Measurements from ENCODE around the gene RHD.
"Not testable (repeated sequence)": the region's sequence is repeated elsewhere in the genome, so short reads cannot be mapped to it uniquely, and the experiment has no call there.

RHD gene

DNA sequence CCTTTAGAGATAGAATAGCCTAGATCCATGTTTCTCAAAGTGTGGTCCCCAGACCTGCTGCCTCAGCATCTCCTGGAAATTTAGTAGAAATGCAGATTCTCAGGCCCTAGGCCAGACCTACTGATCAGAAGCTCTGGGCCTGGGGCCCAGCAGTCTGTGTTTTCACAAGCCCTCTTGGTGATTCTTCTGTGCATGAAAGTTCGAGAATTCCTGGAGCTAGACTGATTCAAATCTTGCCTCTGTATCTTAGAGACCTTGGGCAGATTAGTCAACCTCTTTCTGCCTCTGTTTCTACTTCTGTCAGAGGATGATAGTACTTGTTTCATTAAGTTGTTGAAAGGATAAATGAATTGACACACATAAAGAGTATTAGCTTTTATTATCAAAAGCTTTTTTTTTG lies 5.0 kb downstream of the RHD start:
- no CpG with 5 or more reads among the region's 1 CpG for WGBS (ENCODE audit: insufficient coverage)
- H3K9me3 ChIP-seq (ENCODE audit: control extremely low read depth in 1 of 5, control insufficient read depth in 4 of 5, insufficient read depth in 2 of 5, low read depth in 1 of 5, low read length in 4 of 5); H3K27me3 ChIP-seq (replicated peaks in 2 of 5; ENCODE audit: control insufficient read depth in 4 of 5, insufficient read depth in 5 of 5, low read length in 4 of 5); H3K4me1 ChIP-seq (ENCODE audit: control extremely low read depth in 1 of 4, control insufficient read depth in 4 of 4, insufficient read depth in 4 of 4, low read length in 3 of 4); POLR2A ChIA-PET; H3K36me3 ChIP-seq (ENCODE audit: control insufficient read depth in 4 of 4, insufficient read depth in 4 of 4, low read length in 3 of 4); H3K4me3 ChIP-seq (ENCODE audit: control insufficient read depth in 1 of 7, extremely low read depth in 1 of 7, insufficient read depth in 4 of 7, low read depth in 2 of 7, low read length in 6 of 7); CTCF ChIA-PET; H3K27ac ChIP-seq (ENCODE audit: insufficient read depth in 1 of 2, low read depth in 1 of 2, low read length in 2 of 2, poor library complexity in 1 of 2, severe bottlenecking in 2 of 2); DNase-seq: not testable (repeated sequence)

DNA sequence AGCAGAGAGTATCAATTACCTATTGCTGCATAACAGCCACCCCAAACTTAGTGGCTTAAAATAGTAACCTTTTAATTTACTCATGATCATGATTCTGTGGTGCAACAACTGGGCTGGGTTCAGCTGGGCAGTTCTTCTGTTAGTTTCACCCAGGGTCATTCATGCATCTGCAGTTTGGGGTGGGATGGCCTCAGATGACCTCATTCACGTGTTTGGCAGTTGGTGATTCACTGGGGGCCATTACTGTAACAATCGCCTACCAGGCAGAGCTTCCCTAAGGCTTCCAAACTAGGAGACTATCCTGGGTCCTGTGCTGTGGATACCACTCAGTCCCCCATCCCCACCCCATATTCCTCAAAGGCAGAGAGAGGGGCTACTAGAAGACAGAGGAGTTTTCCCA lies 6.0 kb downstream of the RHD start:
- POLR2A ChIA-PET; H3K27ac ChIP-seq (ENCODE audit: insufficient read depth in 1 of 2, low read depth in 1 of 2, low read length in 2 of 2, poor library complexity in 1 of 2, severe bottlenecking in 2 of 2); DNase-seq; H3K4me3 ChIP-seq (ENCODE audit: control insufficient read depth in 1 of 7, extremely low read depth in 1 of 7, insufficient read depth in 4 of 7, low read depth in 2 of 7, low read length in 6 of 7); CTCF ChIA-PET; H3K27me3 ChIP-seq (replicated peaks in 2 of 5; ENCODE audit: control insufficient read depth in 4 of 5, insufficient read depth in 5 of 5, low read length in 4 of 5); H3K36me3 ChIP-seq (ENCODE audit: control insufficient read depth in 4 of 4, insufficient read depth in 4 of 4, low read length in 3 of 4); H3K9me3 ChIP-seq (ENCODE audit: control extremely low read depth in 1 of 5, control insufficient read depth in 4 of 5, insufficient read depth in 2 of 5, low read depth in 1 of 5, low read length in 4 of 5); H3K4me1 ChIP-seq (ENCODE audit: control extremely low read depth in 1 of 4, control insufficient read depth in 4 of 4, insufficient read depth in 4 of 4, low read length in 3 of 4): not testable (repeated sequence)
- no CpG with 5 or more reads among the region's 2 CpGs for WGBS (ENCODE audit: insufficient coverage)

DNA sequence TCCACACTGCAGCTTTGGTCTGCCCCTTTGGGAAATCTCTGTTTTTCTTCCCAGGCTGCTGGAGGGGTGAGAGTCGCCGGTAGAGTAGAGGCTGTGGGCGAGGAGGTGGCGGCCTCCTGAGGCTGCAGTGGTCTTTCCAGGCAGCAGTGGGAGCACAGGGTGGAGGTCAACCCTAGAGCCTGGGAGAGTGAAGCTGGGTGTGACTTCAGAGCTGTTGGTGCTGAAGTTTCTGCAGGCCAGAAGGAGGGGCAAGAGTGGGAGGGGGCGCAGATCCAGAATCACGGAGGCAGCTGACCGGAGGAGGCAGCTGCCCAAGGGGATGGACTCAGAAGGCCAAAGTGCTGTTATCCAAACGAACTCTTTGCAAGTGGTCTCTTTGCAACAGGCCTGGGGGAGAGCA lies 6.5 kb downstream of the RHD start:
- H3K36me3 ChIP-seq (ENCODE audit: control insufficient read depth in 4 of 4, insufficient read depth in 4 of 4, low read length in 3 of 4); CTCF ChIA-PET; H3K9me3 ChIP-seq (ENCODE audit: control extremely low read depth in 1 of 5, control insufficient read depth in 4 of 5, insufficient read depth in 2 of 5, low read depth in 1 of 5, low read length in 4 of 5); H3K4me3 ChIP-seq (ENCODE audit: control insufficient read depth in 1 of 7, extremely low read depth in 1 of 7, insufficient read depth in 4 of 7, low read depth in 2 of 7, low read length in 6 of 7); H3K27ac ChIP-seq (ENCODE audit: insufficient read depth in 1 of 2, low read depth in 1 of 2, low read length in 2 of 2, poor library complexity in 1 of 2, severe bottlenecking in 2 of 2); H3K4me1 ChIP-seq (ENCODE audit: control extremely low read depth in 1 of 4, control insufficient read depth in 4 of 4, insufficient read depth in 4 of 4, low read length in 3 of 4); H3K27me3 ChIP-seq (replicated peaks in 2 of 5; ENCODE audit: control insufficient read depth in 4 of 5, insufficient read depth in 5 of 5, low read length in 4 of 5); DNase-seq; POLR2A ChIA-PET: not testable (repeated sequence)
- WGBS (ENCODE audit: insufficient coverage) = 100% methylated on average over 1 of the region's 8 CpGs

DNA sequence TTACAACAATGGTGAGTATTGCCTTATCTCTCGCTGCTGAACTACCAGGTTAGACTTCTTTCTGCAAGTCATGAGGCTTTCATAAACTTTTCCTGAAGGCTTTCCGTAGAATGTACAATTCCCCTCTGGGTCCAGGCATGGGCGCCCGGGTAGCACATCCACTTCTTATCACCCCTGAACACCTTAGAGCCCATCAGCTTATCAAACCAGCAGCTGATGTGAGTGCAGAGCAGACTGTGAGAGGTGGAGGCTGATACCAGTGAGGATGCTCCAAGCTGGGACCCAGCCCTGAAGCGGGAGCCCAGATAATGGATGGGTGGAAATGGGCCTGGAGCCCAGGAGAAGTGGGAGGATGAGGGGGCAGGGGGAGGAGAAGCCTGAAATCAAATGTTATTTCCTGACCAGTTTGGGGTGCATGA lies 7.4 kb downstream of the RHD start:
- WGBS (ENCODE audit: insufficient coverage) = no CpG with 5 or more reads among the region's 5 CpGs
- H3K27ac ChIP-seq (ENCODE audit: insufficient read depth in 1 of 2, low read depth in 1 of 2, low read length in 2 of 2, poor library complexity in 1 of 2, severe bottlenecking in 2 of 2); H3K27me3 ChIP-seq (replicated peaks in 2 of 5; ENCODE audit: control insufficient read depth in 4 of 5, insufficient read depth in 5 of 5, low read length in 4 of 5); H3K36me3 ChIP-seq (ENCODE audit: control insufficient read depth in 4 of 4, insufficient read depth in 4 of 4, low read length in 3 of 4); H3K4me1 ChIP-seq (ENCODE audit: control extremely low read depth in 1 of 4, control insufficient read depth in 4 of 4, insufficient read depth in 4 of 4, low read length in 3 of 4); CTCF ChIA-PET; POLR2A ChIA-PET; H3K4me3 ChIP-seq (ENCODE audit: control insufficient read depth in 1 of 7, extremely low read depth in 1 of 7, insufficient read depth in 4 of 7, low read depth in 2 of 7, low read length in 6 of 7); H3K9me3 ChIP-seq (ENCODE audit: control extremely low read depth in 1 of 5, control insufficient read depth in 4 of 5, insufficient read depth in 2 of 5, low read depth in 1 of 5, low read length in 4 of 5): not testable (repeated sequence)
- peak; percentile 40 to 74 (median 44) for DNase-seq

DNA sequence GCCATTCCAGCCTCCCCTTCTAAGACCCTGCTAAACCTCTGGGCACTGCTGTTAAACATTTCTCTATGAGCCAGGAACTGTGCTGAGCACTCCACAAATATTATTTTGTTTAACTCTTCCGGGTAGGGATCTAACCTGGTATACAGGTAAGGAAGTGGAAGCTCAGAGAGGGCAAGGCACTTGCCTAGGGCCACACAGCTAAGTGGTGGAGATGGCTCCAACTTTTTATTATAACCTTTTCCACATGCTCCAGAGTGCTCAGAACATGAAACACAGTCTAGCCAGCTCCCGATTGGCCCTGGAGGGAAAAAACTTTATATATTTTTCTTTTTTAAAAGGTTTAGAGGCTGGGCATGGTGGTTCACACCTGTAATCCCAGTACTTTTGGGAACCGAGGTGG lies 13.6 kb downstream of the RHD start:
- DNase-seq; H3K36me3 ChIP-seq (ENCODE audit: control insufficient read depth in 4 of 4, insufficient read depth in 4 of 4, low read length in 3 of 4); H3K27me3 ChIP-seq (replicated peaks in 2 of 5; ENCODE audit: control insufficient read depth in 4 of 5, insufficient read depth in 5 of 5, low read length in 4 of 5); H3K27ac ChIP-seq (ENCODE audit: insufficient read depth in 1 of 2, low read depth in 1 of 2, low read length in 2 of 2, poor library complexity in 1 of 2, severe bottlenecking in 2 of 2); POLR2A ChIA-PET; CTCF ChIA-PET; H3K4me1 ChIP-seq (ENCODE audit: control extremely low read depth in 1 of 4, control insufficient read depth in 4 of 4, insufficient read depth in 4 of 4, low read length in 3 of 4); H3K9me3 ChIP-seq (ENCODE audit: control extremely low read depth in 1 of 5, control insufficient read depth in 4 of 5, insufficient read depth in 2 of 5, low read depth in 1 of 5, low read length in 4 of 5); H3K4me3 ChIP-seq (ENCODE audit: control insufficient read depth in 1 of 7, extremely low read depth in 1 of 7, insufficient read depth in 4 of 7, low read depth in 2 of 7, low read length in 6 of 7): not testable (repeated sequence)
- 100% methylated on average over 2 of the region's 3 CpGs for WGBS (ENCODE audit: insufficient coverage)

DNA sequence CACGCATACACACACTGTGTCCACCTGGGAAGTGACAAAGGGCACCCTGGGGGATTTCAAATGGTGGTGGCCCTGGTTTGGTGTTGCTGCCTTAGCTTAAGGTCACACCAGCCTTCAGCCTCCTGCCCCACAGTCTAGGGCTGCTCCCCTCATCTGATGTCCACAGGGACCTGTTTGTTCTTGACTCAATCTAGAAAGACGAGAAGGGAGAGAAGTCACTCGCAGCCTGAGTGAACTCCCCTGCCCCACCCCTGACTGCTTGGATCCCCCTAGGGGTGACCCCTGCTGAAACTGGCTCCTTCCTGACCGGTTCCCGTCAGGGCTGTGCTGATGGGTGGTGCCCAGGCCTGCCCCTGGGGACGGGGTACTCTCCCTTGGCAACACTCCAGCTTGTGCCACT lies 14.9 kb downstream of the RHD start:
- POLR2A ChIA-PET; H3K27me3 ChIP-seq (replicated peaks in 2 of 5; ENCODE audit: control insufficient read depth in 4 of 5, insufficient read depth in 5 of 5, low read length in 4 of 5); H3K27ac ChIP-seq (ENCODE audit: insufficient read depth in 1 of 2, low read depth in 1 of 2, low read length in 2 of 2, poor library complexity in 1 of 2, severe bottlenecking in 2 of 2); H3K9me3 ChIP-seq (ENCODE audit: control extremely low read depth in 1 of 5, control insufficient read depth in 4 of 5, insufficient read depth in 2 of 5, low read depth in 1 of 5, low read length in 4 of 5); H3K36me3 ChIP-seq (ENCODE audit: control insufficient read depth in 4 of 4, insufficient read depth in 4 of 4, low read length in 3 of 4); H3K4me1 ChIP-seq (ENCODE audit: control extremely low read depth in 1 of 4, control insufficient read depth in 4 of 4, insufficient read depth in 4 of 4, low read length in 3 of 4); H3K4me3 ChIP-seq (ENCODE audit: control insufficient read depth in 1 of 7, extremely low read depth in 1 of 7, insufficient read depth in 4 of 7, low read depth in 2 of 7, low read length in 6 of 7): not testable (repeated sequence)
- DNase-seq = peak in 1 of 3 donors; percentile 10
- CTCF ChIA-PET = interaction anchor here (0.6 kb wide), 1 partner anchor 122 kb away, joined by 5 read pairs; no protein-coding TSS in a partner anchor
- WGBS (ENCODE audit: insufficient coverage) = 100% methylated on average over 2 of the region's 6 CpGs

DNA sequence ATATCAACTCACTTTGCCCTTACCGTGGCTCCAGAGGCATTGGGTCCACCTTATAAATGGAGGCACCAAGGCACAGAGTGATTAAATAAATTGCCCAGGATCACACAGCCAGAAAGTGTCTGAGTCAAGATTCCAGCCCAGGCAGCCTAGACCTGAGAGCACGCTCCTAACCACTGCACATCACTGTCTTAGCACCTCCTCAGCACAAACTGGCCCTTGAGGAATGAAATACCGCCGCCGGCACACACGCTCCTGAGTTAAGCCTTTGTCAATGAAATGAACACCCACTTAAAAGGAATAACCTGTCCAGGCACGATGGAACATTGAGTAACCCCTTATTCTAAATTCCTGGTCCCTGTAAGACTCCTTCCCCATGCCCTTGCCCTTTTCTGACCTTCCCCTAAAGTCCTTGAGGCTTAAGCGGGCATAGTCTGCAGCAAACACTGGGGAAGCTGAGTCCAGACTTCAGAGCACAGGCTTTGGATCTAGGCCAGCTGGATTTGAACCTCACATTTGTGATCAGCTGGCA lies 16.3 kb downstream of the RHD start:
- CTCF ChIA-PET; DNase-seq; H3K27ac ChIP-seq (ENCODE audit: insufficient read depth in 1 of 2, low read depth in 1 of 2, low read length in 2 of 2, poor library complexity in 1 of 2, severe bottlenecking in 2 of 2); H3K27me3 ChIP-seq (replicated peaks in 2 of 5; ENCODE audit: control insufficient read depth in 4 of 5, insufficient read depth in 5 of 5, low read length in 4 of 5); H3K9me3 ChIP-seq (ENCODE audit: control extremely low read depth in 1 of 5, control insufficient read depth in 4 of 5, insufficient read depth in 2 of 5, low read depth in 1 of 5, low read length in 4 of 5); H3K4me3 ChIP-seq (ENCODE audit: control insufficient read depth in 1 of 7, extremely low read depth in 1 of 7, insufficient read depth in 4 of 7, low read depth in 2 of 7, low read length in 6 of 7); H3K4me1 ChIP-seq (ENCODE audit: control extremely low read depth in 1 of 4, control insufficient read depth in 4 of 4, insufficient read depth in 4 of 4, low read length in 3 of 4); POLR2A ChIA-PET; H3K36me3 ChIP-seq (ENCODE audit: control insufficient read depth in 4 of 4, insufficient read depth in 4 of 4, low read length in 3 of 4): not testable (repeated sequence)
- no CpG with 5 or more reads among the region's 8 CpGs for WGBS (ENCODE audit: insufficient coverage)

All from common myeloid progenitor, CD34-positive (primary cell).